ENCODE results near the gene KAT6B. TPM values are rescaled to one million over a fixed set of nuclear protein-coding genes. Genes with fewer than 3 reads are reported as not detected.

KAT6B gene
- total and polyA plus RNA-seq, 2 donors (not counting 1 experiment from before 2014, with no cell fraction given): 8.6 to 111 TPM

- no peaks in the 10 kb centered on the region for H3K27me3 Mint-ChIP-seq
- Histone ChIP-seq H3K9ac (ENCODE audit: low read length) (no peak overlapping the region), H3K27ac (ENCODE audit: low read length in 2 of 2) (no peak overlapping the region), H3K79me2 (ENCODE audit: control insufficient read depth, insufficient read depth, low read length) (peaks cover 7% of the 10 kb centered on the region), H4K20me1 (ENCODE audit: control insufficient read depth, insufficient read depth, low read length, poor library complexity, severe bottlenecking) (peaks cover 12% of the 10 kb centered on the region), H3K27me3 (replicated peaks in 1 of 4; ENCODE audit: control extremely low read depth in 1 of 4, control insufficient read depth in 3 of 4, insufficient read depth in 4 of 4, low read length in 3 of 4) (no peaks in the 10 kb centered on the region), H3K4me1 (ENCODE audit: control insufficient read depth in 2 of 2, insufficient read depth in 2 of 2, low read length in 2 of 2) (no peaks in the 10 kb centered on the region), H3K9me3 (ENCODE audit: control extremely low read depth in 1 of 3, control insufficient read depth in 2 of 3, insufficient read depth in 1 of 3, low read length in 2 of 3) (peaks cover 0 to under 1% (median 0%) of the 10 kb centered on the region in 3 donors), H3K4me3 (ENCODE audit: control extremely low read depth in 1 of 5, extremely low read depth in 1 of 5, insufficient read depth in 1 of 5, low read depth in 2 of 5, low read length in 4 of 5) (no peak overlapping the region), H3K36me3 (replicated peaks in 1 of 2; ENCODE audit: control extremely low read depth in 1 of 2, control insufficient read depth in 1 of 2, extremely low read depth in 1 of 2, insufficient read depth in 2 of 2, low read length in 1 of 2) (peaks cover 1 to 14% of the 10 kb centered on the region in 2 experiments), H2AFZ (ENCODE audit: insufficient read depth, low read depth, low read length, poor library complexity, severe bottlenecking) (no peak overlapping the region), H3K4me2 (replicated peaks; ENCODE audit: low read depth, low read length, poor library complexity, severe bottlenecking) (no peak overlapping the region)
- intact Hi-C loops (cut with micrococcal nuclease): no loop called here
- ChIA-PET POLR2A (no interaction called here), CTCF (no interaction called here)
- WGBS (ENCODE audit: insufficient coverage): no CpG with 5 or more reads among the region's 2 CpGs
- TF ChIP-seq, protein P1, sequence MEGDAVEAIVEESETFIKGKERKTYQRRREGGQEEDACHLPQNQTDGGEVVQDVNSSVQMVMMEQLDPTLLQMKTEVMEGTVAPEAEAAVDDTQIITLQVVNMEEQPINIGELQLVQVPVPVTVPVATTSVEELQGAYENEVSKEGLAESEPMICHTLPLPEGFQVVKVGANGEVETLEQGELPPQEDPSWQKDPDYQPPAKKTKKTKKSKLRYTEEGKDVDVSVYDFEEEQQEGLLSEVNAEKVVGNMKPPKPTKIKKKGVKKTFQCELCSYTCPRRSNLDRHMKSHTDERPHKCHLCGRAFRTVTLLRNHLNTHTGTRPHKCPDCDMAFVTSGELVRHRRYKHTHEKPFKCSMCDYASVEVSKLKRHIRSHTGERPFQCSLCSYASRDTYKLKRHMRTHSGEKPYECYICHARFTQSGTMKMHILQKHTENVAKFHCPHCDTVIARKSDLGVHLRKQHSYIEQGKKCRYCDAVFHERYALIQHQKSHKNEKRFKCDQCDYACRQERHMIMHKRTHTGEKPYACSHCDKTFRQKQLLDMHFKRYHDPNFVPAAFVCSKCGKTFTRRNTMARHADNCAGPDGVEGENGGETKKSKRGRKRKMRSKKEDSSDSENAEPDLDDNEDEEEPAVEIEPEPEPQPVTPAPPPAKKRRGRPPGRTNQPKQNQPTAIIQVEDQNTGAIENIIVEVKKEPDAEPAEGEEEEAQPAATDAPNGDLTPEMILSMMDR (IDR thresholded peaks at IDR 0.05): no peak
- TF ChIP-seq EZH2 (IDR thresholded peaks at IDR 0.05; ENCODE audit: borderline replicate concordance, insufficient read depth, low read depth, low read length, poor library complexity, severe bottlenecking): no peak
- DNase-seq (no peak), ATAC-seq (ENCODE audit: low read depth) (no peak)
- no peaks in the 10 kb centered on the region for H3K9me3 Mint-ChIP-seq (ENCODE audit: insufficient read depth)
- no peak overlapping the region for H3K4me3 Mint-ChIP-seq
- H3K27ac Mint-ChIP-seq: no peak overlapping the region
- H3K4me1 Mint-ChIP-seq: no peaks in the 10 kb centered on the region
These were observed 134.3 kb downstream of the KAT6B start for GRCh38 chr10:74960670-74961069.

- Mint-ChIP-seq H3K27ac (no peak overlapping the region), H3K4me1 (peaks cover 6% of the 10 kb centered on the region), H3K9me3 (ENCODE audit: insufficient read depth) (no peaks in the 10 kb centered on the region), H3K4me3 (no peak overlapping the region), H3K27me3 (no peaks in the 10 kb centered on the region)
- Histone ChIP-seq H3K79me2 (ENCODE audit: control insufficient read depth, insufficient read depth, low read length) (peaks cover 16% of the 10 kb centered on the region), H3K4me2 (replicated peaks; ENCODE audit: low read depth, low read length, poor library complexity, severe bottlenecking) (no peak overlapping the region), H4K20me1 (ENCODE audit: control insufficient read depth, insufficient read depth, low read length, poor library complexity, severe bottlenecking) (peaks cover 4% of the 10 kb centered on the region), H3K27me3 (replicated peaks in 1 of 4; ENCODE audit: control extremely low read depth in 1 of 4, control insufficient read depth in 3 of 4, insufficient read depth in 4 of 4, low read length in 3 of 4) (no peaks in the 10 kb centered on the region), H3K9me3 (ENCODE audit: control extremely low read depth in 1 of 3, control insufficient read depth in 2 of 3, insufficient read depth in 1 of 3, low read length in 2 of 3) (peaks cover 0 to 8% (median 0%) of the 10 kb centered on the region in 3 donors), H2AFZ (ENCODE audit: insufficient read depth, low read depth, low read length, poor library complexity, severe bottlenecking) (no peak overlapping the region), H3K9ac (ENCODE audit: low read length) (no peak overlapping the region), H3K4me3 (ENCODE audit: control extremely low read depth in 1 of 5, extremely low read depth in 1 of 5, insufficient read depth in 1 of 5, low read depth in 2 of 5, low read length in 4 of 5) (no peak overlapping the region), H3K4me1 (ENCODE audit: control insufficient read depth in 2 of 2, insufficient read depth in 2 of 2, low read length in 2 of 2) (peaks cover 0 to 3% of the 10 kb centered on the region in 2 donors), H3K36me3 (replicated peaks in 1 of 2; ENCODE audit: control extremely low read depth in 1 of 2, control insufficient read depth in 1 of 2, extremely low read depth in 1 of 2, insufficient read depth in 2 of 2, low read length in 1 of 2) (peaks cover 1 to 14% of the 10 kb centered on the region in 2 experiments), H3K27ac (ENCODE audit: low read length in 2 of 2) (no peak overlapping the region)
- intact Hi-C loops (cut with micrococcal nuclease): no loop called here
- WGBS (ENCODE audit: insufficient coverage): no CpG with 5 or more reads among the region's 4 CpGs
- no peak for DNase-seq
- CTCF ChIA-PET: interaction anchor here (0.6 kb wide), 1 partner anchor 292 kb away, joined by 3 read pairs; no protein-coding TSS in a partner anchor
- POLR2A ChIA-PET: no interaction called here
- ATAC-seq (ENCODE audit: low read depth): no peak
- TF ChIP-seq, protein P1 (IDR thresholded peaks at IDR 0.05): no peak
- TF ChIP-seq EZH2 (IDR thresholded peaks at IDR 0.05; ENCODE audit: borderline replicate concordance, insufficient read depth, low read depth, low read length, poor library complexity, severe bottlenecking): no peak
These were observed 136.1 kb downstream of the KAT6B start for GRCh38 chr10:74962517-74962916.
